GM13977 (cell line): ENCODE measurements around the gene RAB38.

Source experiments
- DNase-seq: peaks from one replicate; pipeline ENCODE4 v3.0.0; 2012; ENCODE audit warnings: low spot score
- CTCF ChIP-seq: IDR thresholded peaks from 2 replicates; pipeline ENCODE4 v1.5.1; 2012; ENCODE audit warnings: mild to moderate bottlenecking, control low read depth; ENCODE audit not compliant: insufficient read depth; ENCODE audit errors: extremely low read depth, missing control alignments
- in situ Hi-C: fragments of 300-500 bp; cut with MboI; formaldehyde crosslinking; loops from one replicate; pipeline ENCODE4 v1.12.0; 2022; ENCODE audit warnings: low sequenced_read_pairs, low pct_unique_long_range_greater_than_20kb, mixed read lengths, inconsistent platforms; ENCODE audit not compliant: unreplicated experiment

RAB38 gene

GRCh38 chr11:88188251-88188931 is 13.1 kb upstream of the RAB38 start:
- TF ChIP-seq CTCF, result no peak
- in situ Hi-C loops, result no loop called here
- no peak for DNase-seq

- in situ Hi-C loops, result no loop called here
- DNase-seq, result no peak
- TF ChIP-seq CTCF, result no peak
Observed at GRCh38 chr11:88183233-88183632, 8.0 kb upstream of the RAB38 start.

GRCh38 chr11:88181776-88182175 is 6.5 kb upstream of the RAB38 start:
- in situ Hi-C loops, result no loop called here
- no peak for DNase-seq
- no peak for TF ChIP-seq CTCF

GRCh38 chr11:88179971-88180629 is 4.9 kb upstream of the RAB38 start:
- DNase-seq, result no peak
- in situ Hi-C loops, result no loop called here
- no peak for TF ChIP-seq CTCF

- in situ Hi-C loops, result no loop called here
- no peak for TF ChIP-seq CTCF
- no peak for DNase-seq
Observed at GRCh38 chr11:88179141-88179540, 3.9 kb upstream of the RAB38 start.

GRCh38 chr11:88178191-88178590 is 2.9 kb upstream of the RAB38 start:
- in situ Hi-C loops, result no loop called here
- TF ChIP-seq CTCF, result no peak
- no peak for DNase-seq
